NCI-H1048 (cell line): ENCODE measurements around the gene BOLA3.
"Not testable (repeated sequence)": the region's sequence is repeated elsewhere in the genome, so short reads cannot be mapped to it uniquely, and the experiment has no call there.

ENCODE experiments used
- DNase-seq: peaks from one replicate; lab custom pipeline; 2025; lab: John Stamatoyannopoulos, UW

The BOLA3 gene

DNA sequence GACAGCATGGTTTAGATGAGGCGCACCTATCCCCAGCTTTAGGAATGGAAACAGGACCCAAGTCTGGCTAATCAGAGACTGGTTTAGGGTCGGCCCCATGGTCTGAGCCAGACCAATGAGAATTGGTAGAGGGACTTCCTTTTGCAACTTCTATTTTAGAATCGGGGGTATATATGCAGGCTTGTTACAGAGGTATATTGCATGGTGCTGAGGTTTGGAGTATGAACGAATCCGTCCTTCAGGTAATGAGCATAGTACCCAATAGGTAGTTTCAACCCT, 1.5 kb upstream of the BOLA3 start:
- DNase-seq: no peak

DNA sequence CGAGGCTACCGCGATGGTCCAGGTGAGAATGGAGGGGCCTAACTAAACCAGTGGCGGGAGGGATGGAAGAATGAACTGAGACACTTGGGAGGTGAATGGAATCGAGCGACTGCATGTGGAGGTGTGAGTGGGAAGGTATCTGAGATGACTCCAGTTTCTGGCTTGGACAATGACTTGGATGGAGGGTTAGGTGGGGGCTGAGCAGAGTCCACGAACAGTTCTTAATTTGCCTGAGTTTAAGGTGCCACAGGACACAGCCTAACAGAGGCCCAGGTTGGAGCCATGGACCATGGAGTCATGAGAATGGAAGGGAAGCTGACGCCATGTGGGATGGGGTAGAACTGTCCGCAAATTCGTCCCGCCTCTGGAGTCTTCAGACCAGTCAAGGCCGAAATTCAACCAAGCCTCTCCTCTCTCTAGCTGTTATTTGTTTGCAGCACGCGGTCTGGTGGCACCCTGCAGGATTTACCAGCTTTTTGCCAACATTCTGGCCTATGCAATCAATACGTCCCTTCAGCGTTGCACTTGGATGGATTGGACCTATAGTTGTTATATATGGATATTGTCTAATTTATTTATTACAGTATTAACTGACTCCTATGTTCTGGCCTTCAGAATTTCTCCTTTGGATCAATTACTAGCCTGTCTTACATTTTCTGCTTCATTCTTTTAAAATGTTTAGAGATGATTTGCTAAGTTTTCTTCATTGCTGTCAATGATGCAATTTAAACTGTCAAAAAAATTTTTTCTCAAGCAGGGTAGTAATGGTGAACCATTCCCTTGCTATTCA, 940 bp upstream of the BOLA3 start:
- DNase-seq: no peak

DNA sequence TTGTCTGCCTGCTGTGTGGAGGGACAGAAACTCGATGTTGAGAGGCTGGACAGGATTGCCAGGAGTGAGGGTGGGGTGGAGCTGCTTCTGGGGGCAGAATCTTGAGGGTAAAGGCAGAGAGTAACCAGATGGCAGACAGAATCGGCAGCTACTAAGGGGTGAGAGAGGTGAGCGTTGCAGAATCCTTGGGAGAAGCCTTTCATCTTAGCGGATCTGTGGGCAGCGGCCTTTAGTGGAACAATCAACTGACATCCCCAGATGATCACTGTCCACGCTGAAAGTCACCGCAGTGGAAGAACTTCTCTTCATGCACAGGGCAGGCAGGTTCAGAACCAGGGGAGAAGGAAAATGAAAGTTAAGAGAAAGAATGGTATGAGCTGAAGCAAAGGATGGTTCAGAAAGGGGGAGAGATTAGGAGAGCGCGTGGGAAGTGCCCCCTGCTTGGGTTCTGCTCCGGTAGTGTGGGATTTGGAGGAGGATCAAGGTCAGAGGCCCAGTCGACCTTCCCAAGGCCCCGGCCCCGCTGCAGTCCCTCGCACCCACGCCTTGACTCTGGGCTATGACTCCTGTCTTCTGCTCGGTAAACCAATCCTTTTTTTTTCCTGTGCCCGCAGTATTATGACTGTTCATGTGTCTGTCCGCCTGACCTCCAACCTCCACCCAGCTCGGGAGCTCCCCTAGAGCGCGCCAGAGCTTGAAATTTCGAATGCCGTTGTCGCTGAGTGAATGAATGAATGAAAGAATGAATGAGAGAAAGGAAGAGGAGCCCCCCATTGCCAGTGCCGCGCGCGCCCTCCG, 584 bp downstream of the BOLA3 start:
- no peak for DNase-seq

DNA sequence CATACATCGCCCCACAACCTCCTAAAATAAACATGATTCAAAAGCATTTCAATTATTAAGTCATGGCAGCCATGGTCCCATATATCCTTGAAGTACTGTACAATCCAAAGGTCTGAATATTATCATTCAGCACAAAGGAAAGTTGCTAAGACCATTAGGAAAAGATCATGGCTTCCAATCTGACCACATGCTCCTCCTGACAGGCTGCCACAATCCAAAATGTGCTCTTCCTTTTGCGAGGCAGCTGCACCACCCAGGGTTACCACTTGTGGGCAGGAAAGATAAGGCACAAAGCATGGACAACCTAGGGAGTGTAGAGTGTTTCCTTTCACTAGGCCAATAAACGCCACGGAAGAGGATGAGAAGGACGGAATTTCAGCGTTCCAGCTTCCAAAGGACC, 5.4 kb downstream of the BOLA3 start:
- DNase-seq: no peak

DNA sequence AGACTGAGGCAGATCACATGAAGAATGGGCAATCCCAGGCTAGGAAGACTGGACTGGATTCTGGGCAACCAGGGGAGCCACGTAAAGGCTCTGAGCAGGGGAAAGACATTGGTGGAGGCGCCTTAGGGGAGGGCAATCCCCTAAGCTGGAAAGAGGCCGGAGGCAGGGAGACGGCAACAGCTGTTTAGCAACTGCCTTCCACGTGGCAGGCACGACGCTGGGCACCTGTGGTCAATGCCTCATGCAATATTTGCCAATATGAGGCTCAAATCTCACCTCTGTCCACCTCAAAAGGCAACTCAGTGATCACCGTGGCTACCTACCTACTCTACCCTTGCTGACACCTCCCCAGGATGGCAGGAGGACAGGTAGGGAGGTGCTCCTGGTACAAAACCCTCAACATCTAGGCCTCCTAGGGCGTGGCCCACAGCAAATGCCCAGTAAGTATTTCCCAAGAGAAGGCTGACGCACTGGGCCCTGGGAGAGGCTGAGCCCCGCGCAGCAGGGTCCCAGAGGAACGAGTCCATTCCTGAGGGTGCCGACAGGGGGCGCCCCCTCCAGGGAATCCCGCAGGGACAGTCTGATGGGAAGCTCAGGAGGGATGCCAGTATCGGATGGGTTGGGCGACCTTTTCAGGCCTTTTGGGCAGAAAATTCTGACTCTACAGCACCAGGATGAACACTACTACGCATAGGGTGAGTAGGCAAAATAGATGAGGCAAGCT, 8.9 kb downstream of the BOLA3 start:
- no peak for DNase-seq

DNA sequence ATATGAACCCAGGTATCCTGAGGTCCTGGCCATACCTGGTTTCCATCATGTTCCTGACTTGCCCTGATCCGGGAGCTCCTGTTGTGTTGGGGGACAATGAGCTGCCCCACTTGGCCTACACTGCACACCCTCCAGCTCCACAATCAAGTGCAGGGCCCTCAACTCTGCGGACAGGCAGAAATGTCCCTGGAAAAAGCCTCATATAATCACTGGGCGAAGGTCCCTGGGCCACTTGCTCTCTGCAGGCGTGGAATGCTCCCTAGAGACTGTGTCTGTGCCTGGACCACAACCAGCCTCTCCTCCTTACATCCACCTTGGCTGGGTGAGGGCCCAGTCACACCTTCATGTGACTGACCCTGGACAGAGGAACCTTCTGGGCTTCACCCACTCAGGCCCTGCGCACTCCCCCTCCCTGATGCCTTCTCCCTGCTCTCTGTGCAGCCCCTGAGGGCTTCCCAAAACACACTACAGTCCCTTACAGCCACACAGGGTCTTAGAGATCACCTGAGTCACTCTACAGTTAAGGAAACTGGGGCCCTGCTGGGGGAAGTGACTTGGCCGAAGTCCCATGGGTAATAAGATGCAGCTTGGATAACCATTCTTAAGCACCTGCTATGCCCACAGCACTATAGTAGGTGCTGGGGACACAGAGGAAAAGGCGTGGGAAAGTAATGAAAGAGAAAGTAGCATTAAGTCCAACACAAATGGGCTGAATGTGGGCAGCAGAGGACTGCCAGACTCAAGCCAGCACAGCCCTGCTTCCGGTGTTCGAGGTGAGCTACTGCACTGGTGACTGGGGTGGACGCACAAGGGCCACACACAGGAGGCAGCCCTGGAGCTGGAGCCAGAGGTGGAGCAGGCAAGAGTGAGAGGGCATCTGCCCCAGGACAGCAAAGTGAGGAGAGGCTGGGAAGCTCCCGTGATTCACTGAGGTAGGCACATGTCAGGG, 9.8 kb downstream of the BOLA3 start:
- DNase-seq: no peak

DNA sequence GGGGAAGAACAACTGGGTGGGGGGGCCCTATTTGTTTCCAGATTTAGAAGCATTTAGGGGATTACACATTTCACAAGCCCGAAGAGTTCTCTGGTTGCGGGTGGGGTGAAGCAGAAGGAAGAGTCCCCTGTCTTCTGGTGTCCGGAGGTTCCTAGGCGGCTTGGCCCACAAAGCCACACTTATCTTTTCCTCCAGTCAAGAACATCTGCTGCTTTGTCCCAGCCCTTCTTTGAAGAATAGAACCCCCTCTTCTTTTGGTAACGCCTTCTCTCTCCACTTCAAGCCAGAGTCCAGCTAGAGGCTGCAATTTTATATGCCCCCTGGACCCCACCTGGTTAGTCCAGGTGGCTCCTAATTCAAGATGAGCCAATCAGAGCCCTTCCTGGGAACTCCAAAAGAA, 15.8 kb downstream of the BOLA3 start:
- no peak for DNase-seq

DNA sequence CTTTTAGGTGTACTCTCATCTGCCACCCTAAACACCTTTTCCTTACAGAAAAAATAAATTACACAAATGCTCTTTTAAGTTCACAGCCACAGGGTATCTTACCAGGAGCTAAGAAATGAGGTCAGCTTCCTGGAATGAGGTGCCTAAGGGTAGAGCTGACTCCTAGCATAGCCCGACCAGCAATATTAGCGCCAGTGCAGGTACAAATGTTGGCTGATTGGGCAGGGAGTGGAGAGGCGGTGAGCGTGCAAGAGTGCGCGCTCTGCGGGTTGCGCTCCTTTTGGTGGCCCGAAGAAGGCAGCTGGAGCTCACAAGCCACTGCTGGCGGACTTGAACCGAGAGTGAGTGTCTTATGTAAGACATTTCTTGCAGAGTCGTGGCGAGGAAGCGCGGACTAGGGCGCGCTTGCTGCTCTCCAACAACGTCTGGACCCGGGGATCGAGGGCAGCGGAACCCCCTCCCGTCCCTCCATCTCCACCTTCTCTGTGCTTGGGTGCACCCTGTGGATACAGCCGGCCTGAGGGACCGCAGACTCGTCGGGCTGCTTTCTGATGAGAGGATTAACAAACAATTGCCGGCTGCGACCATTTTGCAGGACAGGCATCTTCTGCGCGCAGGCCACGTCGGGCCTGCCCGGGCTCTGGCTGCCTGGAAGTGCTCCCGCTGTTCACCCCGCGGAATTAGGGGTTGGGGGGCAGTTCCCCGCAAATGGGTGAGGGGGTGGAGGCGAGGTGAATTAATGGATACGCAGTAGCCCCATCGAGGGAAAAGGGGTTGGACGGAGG, 17.3 kb downstream of the BOLA3 start:
- no peak for DNase-seq

DNA sequence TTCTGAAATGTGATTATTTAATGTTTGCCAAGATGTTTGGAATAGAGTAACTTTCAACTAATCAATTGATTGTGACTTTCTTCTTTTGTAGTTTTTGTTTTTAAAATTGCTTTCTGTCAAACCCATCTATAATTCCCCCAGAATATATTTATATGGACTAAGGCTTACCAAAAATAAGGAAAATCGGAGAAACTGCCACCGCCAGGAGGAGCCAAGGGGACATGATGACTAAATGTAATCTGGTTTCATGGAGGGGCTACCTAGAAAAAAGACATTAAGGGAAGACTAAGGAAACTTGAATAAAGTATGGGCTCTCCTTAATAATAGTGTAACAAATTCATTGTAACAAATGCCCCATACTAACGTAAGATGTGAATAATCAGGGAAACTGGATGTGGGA, 19.5 kb downstream of the BOLA3 start:
- DNase-seq: no peak

DNA sequence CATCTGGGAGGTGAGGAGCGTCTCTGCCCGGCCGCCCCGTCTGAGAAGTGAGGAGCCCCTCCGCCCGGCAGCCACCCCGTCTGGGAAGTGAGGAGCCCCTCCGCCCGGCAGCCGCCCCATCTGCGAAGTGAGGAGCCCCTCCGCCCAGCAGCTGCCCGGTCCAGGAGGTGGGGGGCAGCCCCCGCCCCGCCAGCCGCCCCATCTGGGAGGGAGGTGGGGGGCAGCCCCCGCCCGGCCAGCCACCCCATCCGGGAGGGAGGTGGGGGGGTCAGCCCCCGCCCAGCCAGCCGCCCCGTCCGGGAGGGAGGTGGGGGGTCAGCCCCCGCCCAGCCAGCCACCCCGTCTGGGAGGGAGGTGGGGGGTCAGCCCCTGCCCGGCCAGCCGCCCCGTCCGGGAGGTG, 23.8 kb downstream of the BOLA3 start:
- not testable (repeated sequence) for DNase-seq

DNA sequence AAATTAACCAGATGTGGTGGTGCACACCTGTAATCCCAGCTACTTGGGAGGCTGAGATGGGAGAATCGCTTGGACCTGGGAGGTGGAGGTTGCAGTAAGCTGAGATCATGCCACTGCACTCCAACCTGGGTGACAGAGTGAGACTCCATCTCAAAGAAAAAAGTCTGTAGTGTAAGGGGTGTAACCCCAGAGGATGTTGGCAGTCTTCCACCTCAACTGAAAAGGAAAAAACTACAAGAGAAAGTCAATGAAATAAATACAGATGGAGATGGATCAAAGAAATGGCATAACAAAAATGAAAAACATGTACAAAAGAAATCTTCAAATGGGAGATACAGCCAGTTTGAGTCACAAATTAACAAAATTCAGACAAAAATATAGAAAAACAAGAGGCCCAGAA, 25.9 kb downstream of the BOLA3 start:
- DNase-seq: not testable (repeated sequence)

DNA sequence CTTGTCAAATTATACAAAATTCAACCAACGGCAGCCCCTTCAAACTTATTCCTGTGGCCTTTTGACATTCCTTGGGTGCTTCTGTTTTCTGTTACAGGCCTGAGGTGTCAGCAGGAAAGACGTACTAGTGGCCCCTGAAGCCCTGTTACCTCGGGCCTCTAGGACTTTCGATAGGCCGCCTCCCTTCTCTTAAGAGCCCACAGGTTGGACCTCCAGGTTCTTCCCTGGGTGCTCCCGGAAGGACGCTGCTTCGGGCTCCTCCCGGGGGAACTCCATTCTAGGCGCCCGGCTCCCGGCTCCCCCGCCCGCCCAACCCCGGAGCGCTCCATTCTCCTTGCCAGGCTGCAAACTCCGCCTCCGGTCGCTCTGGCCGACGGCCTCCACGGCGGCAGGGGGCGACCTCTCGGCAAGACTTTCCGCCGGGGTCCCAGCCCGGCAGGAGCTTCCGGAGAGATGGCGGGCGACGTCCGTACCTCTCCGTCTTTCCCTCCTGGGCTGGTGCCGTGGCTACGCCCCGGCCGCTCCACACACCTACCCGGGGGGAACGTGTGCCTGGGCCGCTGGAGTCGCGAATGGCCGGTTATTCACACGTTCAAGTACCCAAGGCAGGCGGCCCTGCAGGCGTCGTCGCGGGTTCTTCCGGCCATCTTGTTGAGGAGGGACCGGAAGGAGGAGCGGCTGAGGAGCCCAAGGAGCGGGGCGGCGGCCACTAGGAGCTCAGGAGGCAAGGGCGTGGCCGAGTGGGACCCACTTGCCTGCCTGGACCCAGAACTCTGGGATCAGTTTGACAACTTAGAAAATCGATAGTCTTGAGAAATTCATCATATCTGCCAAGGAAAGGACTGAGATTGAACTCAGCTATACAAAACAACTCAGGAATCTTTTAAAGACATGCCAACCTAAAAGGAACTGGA, 27.5 kb downstream of the BOLA3 start:
- DNase-seq: no peak

DNA sequence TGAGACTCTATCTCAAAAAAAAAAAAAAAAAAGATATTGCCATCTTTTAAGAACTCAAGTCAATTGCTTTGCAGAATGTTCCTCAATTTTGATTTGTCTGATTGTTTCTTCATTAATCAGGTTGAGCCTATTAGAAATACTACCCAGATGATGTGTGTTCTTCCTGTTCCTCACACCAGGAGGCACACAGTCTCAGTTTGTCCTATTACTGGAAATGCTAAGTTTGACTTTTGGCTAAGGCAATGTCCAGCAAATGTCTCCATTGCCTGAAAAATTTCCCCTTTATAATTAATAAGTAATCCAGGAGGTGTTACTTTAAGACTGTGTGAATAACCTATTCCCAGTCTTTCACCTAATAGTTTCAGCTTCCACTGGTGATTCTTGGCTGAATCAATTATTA, 28.4 kb downstream of the BOLA3 start:
- no peak for DNase-seq

DNA sequence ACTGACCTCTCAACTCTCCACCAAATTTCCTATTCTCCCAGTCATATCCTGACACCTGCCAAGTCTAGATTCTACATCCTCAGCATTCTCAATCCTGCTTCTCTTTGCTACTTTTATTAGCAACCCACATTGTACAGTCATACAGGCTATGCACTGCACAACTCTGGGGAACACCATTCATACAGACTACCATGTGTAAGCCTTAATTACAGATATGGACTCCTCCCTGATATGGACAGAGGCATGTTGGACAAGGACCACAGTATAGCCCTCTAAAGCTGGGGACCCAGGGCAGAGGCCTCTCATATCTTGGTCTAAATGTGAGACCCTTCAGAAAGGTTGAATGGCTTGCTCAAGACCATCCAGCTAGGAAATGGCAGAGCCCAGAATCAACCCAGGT, 36.3 kb downstream of the BOLA3 start:
- no peak for DNase-seq

DNA sequence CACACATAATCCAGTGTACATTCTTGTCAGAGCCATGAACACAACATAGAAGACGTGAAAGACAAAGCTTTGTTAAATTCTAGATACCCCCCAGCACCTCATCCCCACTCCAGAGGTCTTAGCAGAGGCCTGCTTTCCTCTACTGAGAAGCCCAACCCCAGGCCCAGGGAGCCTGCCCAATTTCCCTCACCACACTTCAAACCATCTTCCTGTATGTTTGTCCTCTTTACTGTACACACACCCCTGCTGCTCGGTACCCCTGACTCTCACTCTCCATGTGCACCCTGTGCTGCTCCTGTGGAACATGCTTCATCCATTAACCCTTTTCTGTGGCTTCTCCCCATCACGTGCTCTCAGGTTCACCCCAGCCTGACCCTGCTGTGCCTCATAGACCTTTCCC, 37.2 kb downstream of the BOLA3 start:
- no peak for DNase-seq

DNA sequence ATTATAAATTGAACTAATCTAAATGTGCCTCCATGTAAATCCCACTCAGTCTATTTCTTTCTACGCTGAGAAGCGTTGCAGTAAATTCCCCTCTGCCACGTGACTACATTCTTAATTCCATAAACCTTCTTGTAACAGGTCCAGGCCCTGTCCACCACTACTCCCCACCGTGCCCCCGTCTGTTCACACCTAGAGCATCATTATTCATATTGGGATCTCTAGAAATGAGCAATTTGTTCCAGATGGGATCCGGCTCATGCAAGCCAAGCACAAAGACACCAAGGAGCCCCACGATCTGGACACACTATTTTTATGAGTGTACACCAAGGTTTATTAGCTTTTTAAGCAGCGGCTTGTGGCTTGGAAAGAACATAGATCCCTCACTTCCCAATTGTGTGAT, 38.2 kb downstream of the BOLA3 start:
- DNase-seq: no peak

DNA sequence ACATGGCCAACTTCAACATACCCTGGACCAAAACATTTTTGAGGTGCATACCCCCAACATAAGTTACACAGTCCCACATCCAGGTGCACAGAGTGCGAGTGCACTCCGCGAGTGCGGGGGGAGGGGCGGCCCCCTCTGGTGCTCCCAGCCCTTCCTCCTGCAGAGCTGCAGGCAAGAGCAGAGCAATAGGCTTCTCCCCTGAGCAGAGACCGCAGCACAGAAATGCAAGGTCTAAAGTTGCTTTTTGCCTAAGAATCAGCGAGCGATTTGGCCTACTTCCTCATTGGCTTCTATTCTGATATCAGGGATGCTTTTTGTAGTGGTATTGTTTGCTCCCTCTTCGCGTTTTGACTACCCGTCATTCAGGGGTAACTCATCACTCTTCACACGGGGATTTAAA, 40.6 kb downstream of the BOLA3 start:
- DNase-seq: no peak

DNA sequence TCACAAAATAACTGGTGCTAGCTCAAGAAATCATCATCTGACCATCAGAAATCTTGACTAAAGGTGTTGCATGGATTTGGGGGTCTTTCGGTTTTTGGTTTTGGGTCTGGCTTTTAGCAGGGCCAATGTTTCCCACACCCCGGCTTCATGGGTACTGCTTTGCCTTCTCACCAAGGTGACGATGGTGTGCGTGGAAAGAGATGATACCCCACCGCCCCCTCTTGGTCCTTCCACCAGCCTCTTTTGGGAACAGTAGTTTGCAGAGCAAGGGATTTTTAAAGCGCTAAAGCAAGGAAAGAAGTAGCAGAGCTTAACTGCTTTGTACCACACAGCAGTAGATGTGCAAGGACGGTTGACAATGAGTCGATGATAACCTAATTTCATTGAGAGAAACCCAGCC, 42.3 kb downstream of the BOLA3 start:
- DNase-seq: no peak

DNA sequence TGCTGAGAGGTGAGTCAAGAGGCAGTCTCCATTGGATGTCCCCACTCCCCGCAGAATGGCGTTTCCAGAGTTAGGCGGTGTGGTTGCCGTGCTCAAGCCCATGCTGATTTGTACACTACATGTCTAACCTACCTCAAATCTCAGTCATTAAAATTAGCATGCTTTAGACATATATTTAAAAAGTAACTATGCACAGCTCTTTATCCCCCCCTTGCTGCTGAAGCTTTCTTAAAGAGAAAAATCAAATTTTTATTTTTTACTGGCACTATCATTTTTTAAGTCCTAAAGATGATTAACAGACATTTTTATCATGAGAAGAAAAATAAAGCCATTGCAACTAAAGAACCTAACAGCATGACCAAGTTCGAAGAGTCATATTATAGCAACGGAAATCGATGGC, 42.9 kb downstream of the BOLA3 start:
- DNase-seq: no peak

DNA sequence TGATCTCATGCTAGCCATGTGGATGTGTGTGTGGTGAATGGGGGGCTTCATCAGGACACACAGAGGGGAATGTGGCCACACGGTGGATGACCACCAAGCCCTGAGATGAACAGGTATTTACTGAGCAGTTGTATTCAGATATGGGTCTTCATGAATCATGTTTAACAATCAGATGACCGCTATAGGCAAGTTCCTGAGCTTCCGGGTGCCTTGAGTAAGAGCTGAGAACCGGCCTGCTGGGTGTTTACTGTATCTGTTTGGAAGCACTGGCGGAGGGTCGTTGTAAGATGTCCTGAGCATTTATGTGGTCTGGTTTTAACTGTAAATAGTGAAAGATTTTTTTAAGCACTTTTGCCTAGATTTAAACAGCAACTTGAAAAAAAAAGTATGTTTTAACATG, 43.9 kb downstream of the BOLA3 start:
- DNase-seq: no peak
